Kidney epithelial cell (primary cell): ENCODE measurements around the gene SLC28A1. TPM values are rescaled to one million over a fixed set of nuclear protein-coding genes. Genes with fewer than 3 reads are reported as not detected.

Source experiments
- DNase-seq: peaks from one replicate; pipeline ENCODE4 v3.0.0-alpha.2; 2010; ENCODE audit warnings: low read depth
- H3K27me3 ChIP-seq: 2 replicates; pipeline ENCODE4 v1.6.0; 2011; ENCODE audit warnings: low read length; ENCODE audit not compliant: control insufficient read depth, insufficient read depth
- H3K36me3 ChIP-seq: 2 replicates; pipeline ENCODE4 v1.5.1; 2011; ENCODE audit warnings: low read length; ENCODE audit not compliant: control insufficient read depth, insufficient read depth
- H3K4me3 ChIP-seq: 2 replicates; pipeline ENCODE4 v1.5.1; 2011; ENCODE audit warnings: low read depth, mild to moderate bottlenecking, control low read depth, low read length
- total RNA-seq: library from RNA; depleted of rRNA; stranded (reverse); fragments of >200 nt; gene quantifications from 2 replicates; pipeline ENCODE4 v1.2.3, GENCODE V29; 2015
- TF ChIP-seq, protein P1 (sequence below): IDR thresholded peaks from 2 replicates; pipeline ENCODE4 v1.5.1; 2011; ENCODE audit warnings: mild to moderate bottlenecking, moderate library complexity, low read length, control low read depth, inconsistent platforms; ENCODE audit not compliant: insufficient read depth, poor library complexity, severe bottlenecking

The SLC28A1 gene
- total RNA-seq, 1 donor from 2014 or later = 0.17 TPM

DNA sequence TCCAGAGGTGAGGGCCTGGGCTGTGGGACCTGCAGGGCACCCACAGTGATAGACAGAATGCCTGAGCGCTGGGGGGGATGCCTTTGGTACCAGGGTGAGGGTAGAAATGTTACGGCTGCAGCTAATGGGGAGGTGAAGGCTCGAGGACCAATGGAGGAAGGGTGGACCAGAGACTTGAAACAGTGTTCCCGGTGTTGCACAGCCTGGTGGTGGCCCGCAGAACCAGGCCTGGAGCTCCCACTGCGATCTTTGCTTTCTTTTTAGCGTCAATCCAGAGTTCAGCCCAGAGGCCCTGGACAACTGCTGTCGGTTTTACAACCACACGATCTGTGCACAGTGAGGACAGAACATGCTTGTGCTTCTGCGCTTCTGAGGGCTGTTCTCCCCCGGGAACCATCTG, 60.4 kb downstream of the SLC28A1 start:
- TF ChIP-seq, protein P1, sequence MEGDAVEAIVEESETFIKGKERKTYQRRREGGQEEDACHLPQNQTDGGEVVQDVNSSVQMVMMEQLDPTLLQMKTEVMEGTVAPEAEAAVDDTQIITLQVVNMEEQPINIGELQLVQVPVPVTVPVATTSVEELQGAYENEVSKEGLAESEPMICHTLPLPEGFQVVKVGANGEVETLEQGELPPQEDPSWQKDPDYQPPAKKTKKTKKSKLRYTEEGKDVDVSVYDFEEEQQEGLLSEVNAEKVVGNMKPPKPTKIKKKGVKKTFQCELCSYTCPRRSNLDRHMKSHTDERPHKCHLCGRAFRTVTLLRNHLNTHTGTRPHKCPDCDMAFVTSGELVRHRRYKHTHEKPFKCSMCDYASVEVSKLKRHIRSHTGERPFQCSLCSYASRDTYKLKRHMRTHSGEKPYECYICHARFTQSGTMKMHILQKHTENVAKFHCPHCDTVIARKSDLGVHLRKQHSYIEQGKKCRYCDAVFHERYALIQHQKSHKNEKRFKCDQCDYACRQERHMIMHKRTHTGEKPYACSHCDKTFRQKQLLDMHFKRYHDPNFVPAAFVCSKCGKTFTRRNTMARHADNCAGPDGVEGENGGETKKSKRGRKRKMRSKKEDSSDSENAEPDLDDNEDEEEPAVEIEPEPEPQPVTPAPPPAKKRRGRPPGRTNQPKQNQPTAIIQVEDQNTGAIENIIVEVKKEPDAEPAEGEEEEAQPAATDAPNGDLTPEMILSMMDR = no peak
- no peak for DNase-seq
- Histone ChIP-seq H3K27me3 (no peaks in the 10 kb centered on the region), H3K4me3 (no peak overlapping the region), H3K36me3 (no peaks in the 10 kb centered on the region)

DNA sequence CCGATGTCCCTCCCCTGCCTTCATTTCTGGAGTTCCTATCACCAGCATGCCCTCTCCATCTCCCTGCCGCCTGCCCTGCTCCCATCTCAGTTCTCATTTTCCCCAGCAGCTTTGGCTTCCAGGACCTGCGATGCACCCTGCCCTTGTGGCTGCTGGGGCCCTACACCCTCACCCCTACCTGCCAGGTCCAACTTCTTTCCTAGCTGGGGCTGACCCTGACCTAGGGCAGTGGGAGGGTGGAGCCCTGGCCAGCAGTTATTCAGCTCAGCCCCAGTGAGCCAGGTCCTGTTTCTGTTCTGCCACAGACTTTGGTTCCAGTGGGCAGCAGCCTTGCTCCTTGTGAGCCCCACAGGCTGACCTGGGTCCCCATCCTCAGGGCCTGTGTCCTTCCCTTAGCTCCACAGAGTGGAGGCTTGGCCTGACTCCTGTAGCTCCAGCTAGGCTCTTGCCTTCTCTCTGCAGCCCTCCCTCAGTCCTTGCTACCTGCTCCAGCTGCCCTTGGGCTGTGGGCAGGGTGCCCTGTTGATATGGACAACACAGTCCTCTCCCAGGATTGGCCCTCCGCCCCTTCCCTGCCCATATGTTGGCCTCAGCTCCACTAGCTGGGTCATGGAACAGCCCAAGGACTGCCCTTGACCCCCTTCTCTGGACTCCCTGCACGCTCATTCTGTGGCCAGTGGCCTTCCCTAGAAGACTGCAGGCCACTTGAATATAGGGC, 62.5 kb downstream of the SLC28A1 start:
- TF ChIP-seq, protein P1 = no peak
- no peaks in the 10 kb centered on the region for H3K36me3 ChIP-seq
- no peak for DNase-seq
- no peak overlapping the region for H3K4me3 ChIP-seq
- no peaks in the 10 kb centered on the region for H3K27me3 ChIP-seq

DNA sequence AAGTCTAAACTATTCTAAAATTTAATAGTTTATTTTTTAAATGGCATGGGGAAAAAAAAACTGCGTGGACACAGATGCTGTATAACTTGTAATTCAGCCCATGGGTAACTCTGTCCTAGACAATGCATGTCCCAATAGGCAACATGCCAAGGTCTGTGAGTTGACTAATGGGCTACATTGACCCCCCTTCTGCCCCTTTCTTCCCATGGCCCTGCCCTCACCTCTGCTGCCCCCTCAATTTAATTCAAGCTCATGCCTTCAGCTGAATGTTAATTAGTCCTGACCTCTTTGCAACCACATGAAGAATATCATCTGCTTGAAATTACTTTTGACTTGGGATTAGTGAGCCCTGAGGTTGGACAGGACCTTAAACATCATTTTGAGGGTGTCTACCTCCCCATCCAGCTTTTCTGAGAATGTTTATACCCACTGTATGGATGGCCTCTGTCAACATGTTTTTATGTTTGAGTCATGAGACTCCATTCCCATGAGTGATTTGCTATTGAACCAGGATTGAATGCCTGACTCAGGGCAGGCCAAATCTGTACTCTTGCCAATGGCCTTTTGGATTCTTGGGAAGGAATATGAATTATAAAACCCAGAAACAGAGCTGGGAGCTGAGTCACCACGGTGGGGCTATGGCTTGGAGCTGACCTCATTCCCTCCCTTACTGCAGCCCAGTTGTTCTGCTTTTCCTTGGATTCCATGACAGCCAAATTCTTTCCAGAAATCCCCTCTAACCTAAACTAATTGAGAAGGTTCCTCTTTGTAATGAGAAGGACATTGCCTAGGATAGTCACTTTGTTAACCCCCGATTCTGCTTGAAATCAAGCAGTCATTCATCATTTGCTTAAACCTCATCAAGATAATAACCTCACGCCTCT, 63.7 kb downstream of the SLC28A1 start:
- no peak for DNase-seq
- TF ChIP-seq, protein P1 = no peak
- Histone ChIP-seq H3K4me3 (no peak overlapping the region), H3K27me3 (no peaks in the 10 kb centered on the region), H3K36me3 (no peaks in the 10 kb centered on the region)

DNA sequence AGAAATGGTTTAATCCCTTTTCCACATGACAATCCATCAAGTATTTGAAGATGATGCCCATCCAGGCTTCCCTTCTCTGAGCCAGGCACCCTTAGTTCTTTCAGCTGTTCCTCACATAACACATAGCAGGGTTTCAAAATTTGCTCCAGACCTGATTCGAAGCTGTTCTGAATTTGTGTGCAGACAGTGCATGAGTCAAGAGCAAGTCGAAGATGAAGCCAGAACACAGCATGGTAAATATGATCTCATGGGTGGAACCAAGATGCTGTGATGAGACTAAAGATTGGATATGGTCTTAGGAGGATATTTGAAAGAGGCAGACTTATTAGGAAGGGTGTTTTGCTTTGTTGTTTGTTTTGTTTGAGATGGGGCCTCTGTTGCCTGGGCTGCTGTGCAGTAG, 64.6 kb downstream of the SLC28A1 start:
- H3K36me3 ChIP-seq = no peaks in the 10 kb centered on the region
- TF ChIP-seq, protein P1 = no peak
- no peak for DNase-seq
- H3K4me3 ChIP-seq = no peak overlapping the region
- H3K27me3 ChIP-seq = no peaks in the 10 kb centered on the region

DNA sequence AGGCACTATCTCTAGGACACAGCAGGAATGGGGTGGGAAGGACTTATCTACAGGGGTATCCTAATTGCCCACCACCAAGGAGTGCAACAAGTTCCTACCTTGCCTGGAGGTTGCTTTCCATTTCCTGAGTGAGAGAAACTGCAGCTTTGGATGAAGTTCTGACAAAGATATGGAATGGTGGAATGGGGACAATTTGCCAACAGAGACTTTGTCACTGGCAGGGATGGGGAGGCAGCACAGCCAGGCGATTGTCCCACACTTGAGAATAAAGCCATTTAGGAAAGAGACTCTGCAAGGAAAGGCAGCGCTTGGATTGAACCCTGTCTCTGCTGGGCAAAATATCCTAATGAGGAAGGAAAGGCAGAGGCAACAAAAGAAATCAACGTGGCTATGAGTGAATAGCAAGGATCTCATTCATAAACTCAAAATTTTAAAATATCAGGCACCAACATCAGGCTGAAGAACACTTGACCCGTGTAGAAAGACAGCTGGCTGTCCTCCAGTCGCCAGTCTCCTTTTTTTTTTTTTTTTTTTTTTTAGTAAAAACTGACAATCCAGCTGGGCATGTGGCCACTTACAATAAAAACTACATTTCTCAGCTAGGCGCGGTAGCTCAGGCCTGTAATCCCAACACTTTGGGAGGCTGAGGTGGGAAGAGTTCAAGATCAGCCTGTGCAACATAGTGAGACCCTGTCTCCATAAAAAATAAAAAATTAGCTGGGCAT, 65.5 kb downstream of the SLC28A1 start:
- DNase-seq = no peak
- Histone ChIP-seq H3K4me3 (no peak overlapping the region), H3K36me3 (no peaks in the 10 kb centered on the region), H3K27me3 (no peaks in the 10 kb centered on the region)
- TF ChIP-seq, protein P1 = no peak
